ENCODE results near the gene SDHB. TPM values are rescaled to one million over a fixed set of nuclear protein-coding genes. Genes with fewer than 3 reads are reported as not detected.
A peak's percentile ranks its signal among the peaks of the same experiment; 100 is the strongest.

SDHB gene
- total and polyA plus RNA-seq, 4 donors: 55.1 to 130 (median 71.7) TPM

- intact Hi-C loops (cut with DNase I): no loop called here
- no peak overlapping the region for H3K4me3 ChIP-seq (ENCODE audit: low read length in 2 of 2)
- H3K9me3 ChIP-seq (ENCODE audit: control insufficient read depth, low read length): no peaks in the 10 kb centered on the region
- no peak for ATAC-seq (ENCODE audit: low FRiP score)
- H3K27ac ChIP-seq (ENCODE audit: low read depth in 1 of 2, low read length in 2 of 2): no peak overlapping the region
- no peaks in the 10 kb centered on the region for H3K4me1 ChIP-seq (ENCODE audit: control insufficient read depth in 1 of 2, insufficient read depth in 2 of 2, low read length in 2 of 2)
- 58 to 62% methylated on average over 5 of the region's 5 CpGs for whole genome bisulfite sequencing, 2 donors
- no peaks in the 10 kb centered on the region for H3K27me3 ChIP-seq (ENCODE audit: control insufficient read depth in 1 of 2, insufficient read depth in 2 of 2, low read length in 1 of 2)
- H3K36me3 ChIP-seq (ENCODE audit: control insufficient read depth in 1 of 2, insufficient read depth in 2 of 2, low read length in 1 of 2): peaks cover 10 to 19% of the 10 kb centered on the region in 2 donors
- DNase-seq: no peak
These were observed 25.1 kb downstream of the SDHB start for GRCh38 chr1:17028662-17029188.

GRCh38 chr1:17027900-17028299, 25.9 kb downstream of the SDHB start:
- Histone ChIP-seq H3K27ac (ENCODE audit: low read depth in 1 of 2, low read length in 2 of 2) (no peak overlapping the region), H3K27me3 (ENCODE audit: control insufficient read depth in 1 of 2, insufficient read depth in 2 of 2, low read length in 1 of 2) (no peaks in the 10 kb centered on the region), H3K9me3 (ENCODE audit: control insufficient read depth, low read length) (no peaks in the 10 kb centered on the region), H3K4me3 (ENCODE audit: low read length in 2 of 2) (no peak overlapping the region), H3K4me1 (ENCODE audit: control insufficient read depth in 1 of 2, insufficient read depth in 2 of 2, low read length in 2 of 2) (no peaks in the 10 kb centered on the region), H3K36me3 (ENCODE audit: control insufficient read depth in 1 of 2, insufficient read depth in 2 of 2, low read length in 1 of 2) (peaks cover 10 to 19% of the 10 kb centered on the region in 2 donors)
- no peak for DNase-seq
- intact Hi-C loops (cut with DNase I): no loop called here
- ATAC-seq (ENCODE audit: low FRiP score): no peak
- WGBS, 2 donors: 66% methylated on average over 2 of the region's 2 CpGs

GRCh38 chr1:17027403-17027802, 26.4 kb downstream of the SDHB start:
- H3K4me3 ChIP-seq (ENCODE audit: low read length in 2 of 2): no peak overlapping the region
- ATAC-seq (ENCODE audit: low FRiP score) (no peak), DNase-seq (no peak)
- peaks cover 10 to 18% of the 10 kb centered on the region in 2 donors for H3K36me3 ChIP-seq (ENCODE audit: control insufficient read depth in 1 of 2, insufficient read depth in 2 of 2, low read length in 1 of 2)
- H3K9me3 ChIP-seq (ENCODE audit: control insufficient read depth, low read length): no peaks in the 10 kb centered on the region
- no peak overlapping the region for H3K27ac ChIP-seq (ENCODE audit: low read depth in 1 of 2, low read length in 2 of 2)
- WGBS, 2 donors: 74 to 78% methylated on average over 5 of the region's 5 CpGs
- no peaks in the 10 kb centered on the region for H3K27me3 ChIP-seq (ENCODE audit: control insufficient read depth in 1 of 2, insufficient read depth in 2 of 2, low read length in 1 of 2)
- intact Hi-C loops (cut with DNase I): no loop called here
- H3K4me1 ChIP-seq (ENCODE audit: control insufficient read depth in 1 of 2, insufficient read depth in 2 of 2, low read length in 2 of 2): no peaks in the 10 kb centered on the region

- H3K27me3 ChIP-seq (ENCODE audit: control insufficient read depth in 1 of 2, insufficient read depth in 2 of 2, low read length in 1 of 2): no peaks in the 10 kb centered on the region
- no peaks in the 10 kb centered on the region for H3K4me1 ChIP-seq (ENCODE audit: control insufficient read depth in 1 of 2, insufficient read depth in 2 of 2, low read length in 2 of 2)
- H3K9me3 ChIP-seq (ENCODE audit: control insufficient read depth, low read length): no peaks in the 10 kb centered on the region
- ATAC-seq (ENCODE audit: low FRiP score) (no peak), DNase-seq (no peak)
- peaks cover 17 to 29% of the 10 kb centered on the region in 2 donors for H3K36me3 ChIP-seq (ENCODE audit: control insufficient read depth in 1 of 2, insufficient read depth in 2 of 2, low read length in 1 of 2)
- WGBS, 2 donors: 91 to 95% methylated on average over 1 of the region's 1 CpG
- no peak overlapping the region for H3K27ac ChIP-seq (ENCODE audit: low read depth in 1 of 2, low read length in 2 of 2)
- intact Hi-C loops (cut with DNase I): no loop called here
- H3K4me3 ChIP-seq (ENCODE audit: low read length in 2 of 2): no peak overlapping the region
These were observed 29.1 kb downstream of the SDHB start for GRCh38 chr1:17024721-17025120.

- Histone ChIP-seq H3K27me3 (ENCODE audit: control insufficient read depth in 1 of 2, insufficient read depth in 2 of 2, low read length in 1 of 2) (no peaks in the 10 kb centered on the region), H3K27ac (ENCODE audit: low read depth in 1 of 2, low read length in 2 of 2) (no peak overlapping the region), H3K4me1 (ENCODE audit: control insufficient read depth in 1 of 2, insufficient read depth in 2 of 2, low read length in 2 of 2) (no peaks in the 10 kb centered on the region), H3K9me3 (ENCODE audit: control insufficient read depth, low read length) (no peaks in the 10 kb centered on the region), H3K36me3 (ENCODE audit: control insufficient read depth in 1 of 2, insufficient read depth in 2 of 2, low read length in 1 of 2) (peaks cover 17 to 29% of the 10 kb centered on the region in 2 donors), H3K4me3 (ENCODE audit: low read length in 2 of 2) (no peak overlapping the region)
- 83 to 86% methylated on average over 3 of the region's 3 CpGs for WGBS, 2 donors
- DNase-seq: no peak
- ATAC-seq (ENCODE audit: low FRiP score): no peak
- intact Hi-C loops (cut with DNase I): no loop called here
These were observed 30.3 kb downstream of the SDHB start for GRCh38 chr1:17023573-17023972.

- intact Hi-C loops (cut with DNase I): no loop called here
- DNase-seq: peak in 1 of 2 donors; percentile 5
- Histone ChIP-seq H3K27me3 (ENCODE audit: control insufficient read depth in 1 of 2, insufficient read depth in 2 of 2, low read length in 1 of 2) (no peaks in the 10 kb centered on the region), H3K9me3 (ENCODE audit: control insufficient read depth, low read length) (no peaks in the 10 kb centered on the region), H3K4me3 (ENCODE audit: low read length in 2 of 2) (no peak overlapping the region), H3K36me3 (ENCODE audit: control insufficient read depth in 1 of 2, insufficient read depth in 2 of 2, low read length in 1 of 2) (peaks cover 14 to 29% of the 10 kb centered on the region in 2 donors), H3K4me1 (ENCODE audit: control insufficient read depth in 1 of 2, insufficient read depth in 2 of 2, low read length in 2 of 2) (no peaks in the 10 kb centered on the region), H3K27ac (ENCODE audit: low read depth in 1 of 2, low read length in 2 of 2) (no peak overlapping the region)
- WGBS, 2 donors: 70 to 82% methylated on average over 4 of the region's 4 CpGs
- ATAC-seq (ENCODE audit: low FRiP score): no peak
These were observed 30.7 kb downstream of the SDHB start for GRCh38 chr1:17023102-17023501.

- ATAC-seq (ENCODE audit: low FRiP score) (no peak), DNase-seq (peak in 1 of 2 donors; percentile 47)
- no peak overlapping the region for H3K4me3 ChIP-seq (ENCODE audit: low read length in 2 of 2)
- no peaks in the 10 kb centered on the region for H3K9me3 ChIP-seq (ENCODE audit: control insufficient read depth, low read length)
- intact Hi-C loops (cut with DNase I): no loop called here
- H3K4me1 ChIP-seq (ENCODE audit: control insufficient read depth in 1 of 2, insufficient read depth in 2 of 2, low read length in 2 of 2): no peaks in the 10 kb centered on the region
- H3K36me3 ChIP-seq (ENCODE audit: control insufficient read depth in 1 of 2, insufficient read depth in 2 of 2, low read length in 1 of 2): peaks cover 9 to 25% of the 10 kb centered on the region in 2 donors
- no peaks in the 10 kb centered on the region for H3K27me3 ChIP-seq (ENCODE audit: control insufficient read depth in 1 of 2, insufficient read depth in 2 of 2, low read length in 1 of 2)
- 75 to 76% methylated on average over 10 of the region's 10 CpGs for WGBS, 2 donors
- no peak overlapping the region for H3K27ac ChIP-seq (ENCODE audit: low read depth in 1 of 2, low read length in 2 of 2)
These were observed 31.9 kb downstream of the SDHB start for GRCh38 chr1:17021896-17022295.

GRCh38 chr1:17020502-17020901, 33.3 kb downstream of the SDHB start:
- intact Hi-C loops (cut with DNase I): no loop called here
- ATAC-seq (ENCODE audit: low FRiP score) (no peak), DNase-seq (peak in 1 of 2 donors; percentile 31)
- Histone ChIP-seq H3K9me3 (ENCODE audit: control insufficient read depth, low read length) (no peaks in the 10 kb centered on the region), H3K4me1 (ENCODE audit: control insufficient read depth in 1 of 2, insufficient read depth in 2 of 2, low read length in 2 of 2) (no peaks in the 10 kb centered on the region), H3K27me3 (ENCODE audit: control insufficient read depth in 1 of 2, insufficient read depth in 2 of 2, low read length in 1 of 2) (no peaks in the 10 kb centered on the region), H3K27ac (ENCODE audit: low read depth in 1 of 2, low read length in 2 of 2) (no peak overlapping the region), H3K4me3 (ENCODE audit: low read length in 2 of 2) (no peak overlapping the region), H3K36me3 (ENCODE audit: control insufficient read depth in 1 of 2, insufficient read depth in 2 of 2, low read length in 1 of 2) (peaks cover 6 to 20% of the 10 kb centered on the region in 2 donors)
- 97 to 100% methylated on average over 2 of the region's 2 CpGs for WGBS, 2 donors

GRCh38 chr1:17018849-17019248, 35.0 kb downstream of the SDHB start:
- Histone ChIP-seq H3K27ac (ENCODE audit: low read depth in 1 of 2, low read length in 2 of 2) (no peak overlapping the region), H3K36me3 (ENCODE audit: control insufficient read depth in 1 of 2, insufficient read depth in 2 of 2, low read length in 1 of 2) (peaks cover 6 to 15% of the 10 kb centered on the region in 2 donors), H3K9me3 (ENCODE audit: control insufficient read depth, low read length) (no peaks in the 10 kb centered on the region), H3K4me3 (ENCODE audit: low read length in 2 of 2) (no peak overlapping the region), H3K4me1 (ENCODE audit: control insufficient read depth in 1 of 2, insufficient read depth in 2 of 2, low read length in 2 of 2) (no peaks in the 10 kb centered on the region), H3K27me3 (ENCODE audit: control insufficient read depth in 1 of 2, insufficient read depth in 2 of 2, low read length in 1 of 2) (no peaks in the 10 kb centered on the region)
- ATAC-seq (ENCODE audit: low FRiP score): no peak
- intact Hi-C loops (cut with DNase I): no loop called here
- no peak for DNase-seq
- WGBS, 2 donors: 30 to 44% methylated on average over 1 of the region's 1 CpG
